ENCODE results near the gene LEUTX.

DNA sequence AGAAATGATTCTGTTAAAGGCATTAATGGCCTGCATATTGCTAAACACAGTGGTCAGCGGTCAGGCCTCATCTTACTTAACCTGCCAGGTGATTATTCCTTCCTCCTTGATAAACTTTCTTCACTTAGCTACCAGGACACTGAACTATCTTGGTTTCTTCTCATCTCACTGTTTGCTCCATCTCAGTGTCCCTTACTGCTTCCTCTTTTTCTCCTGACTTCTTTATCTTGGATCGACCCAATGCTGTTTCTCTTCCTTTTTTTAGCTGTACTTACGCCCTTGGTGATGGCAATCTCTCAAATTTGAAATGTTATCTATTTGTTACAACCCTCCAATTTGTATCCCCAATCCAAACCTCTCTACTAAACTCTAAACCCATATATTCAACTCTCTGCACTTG is 33.0 kb upstream of the LEUTX start:
- TF ChIP-seq YY1 (IDR thresholded peaks at IDR 0.05; ENCODE audit: insufficient read depth, insufficient read length) (no peak), ZNF274 (IDR thresholded peaks at IDR 0.05; ENCODE audit: low read depth, low read length) (no peak)

Data from NT2/D1 (cell line).